GM23338 (cell line): Measurements from ENCODE around the gene RLN2. TPM values are rescaled to one million over a fixed set of nuclear protein-coding genes. Genes with fewer than 3 reads are reported as not detected.

Experiments used
- ATAC-seq: fragments of 200-7000 bp; cut with Tn5 transposase; 3 replicates; pipeline ENCODE4 v1.9.1; 2020
- DNase-seq: peaks from one replicate; pipeline ENCODE4 v3.0.0-alpha.2; 2015; ENCODE audit warnings: low spot score
- H2AFZ ChIP-seq: fragments of 200-600 bp; sonication (generic); 2 replicates; pipeline ENCODE4 v1.8.0; 2016; ENCODE audit warnings: antibody characterized with exemption, mild to moderate bottlenecking, moderate library complexity
- H3F3A ChIP-seq: fragments of 200-600 bp; sonication (generic); replicated peaks from 2 replicates; pipeline ENCODE4 v1.8.0; 2017; ENCODE audit warnings: antibody characterized with exemption, mixed run types, low read depth
- H3K27ac ChIP-seq: fragments of 200-600 bp; sonication (generic); 2 replicates; pipeline ENCODE4 v1.6.1; 2016; ENCODE audit warnings: low read depth
- H3K27me3 ChIP-seq: fragments of 200-600 bp; sonication (generic); 2 replicates; pipeline ENCODE4 v1.8.0; 2016; ENCODE audit warnings: mild to moderate bottlenecking, mixed run types, moderate library complexity; ENCODE audit not compliant: insufficient read depth
- H3K36me3 ChIP-seq: fragments of 200-600 bp; sonication (generic); 2 replicates; pipeline ENCODE4 v1.8.0; 2016; ENCODE audit warnings: mild to moderate bottlenecking; ENCODE audit not compliant: insufficient read depth
- H3K4me1 ChIP-seq: fragments of 200-600 bp; sonication (generic); 2 replicates; pipeline ENCODE4 v1.8.0; 2016; ENCODE audit warnings: mild to moderate bottlenecking, moderate library complexity; ENCODE audit not compliant: insufficient read depth
- H3K4me2 ChIP-seq: fragments of 200-600 bp; sonication (generic); 2 replicates; pipeline ENCODE4 v1.7.1; 2017; ENCODE audit warnings: mixed run types
- H3K4me3 ChIP-seq: fragments of 200-600 bp; sonication (generic); 2 replicates; pipeline ENCODE4 v1.6.1; 2016; ENCODE audit warnings: mixed run types
- H3K79me2 ChIP-seq: fragments of 200-600 bp; sonication (generic); replicated peaks from 2 replicates; pipeline ENCODE4 v1.8.0; 2017; ENCODE audit warnings: mild to moderate bottlenecking; ENCODE audit not compliant: insufficient read depth
- H3K9me2 ChIP-seq: fragments of 200-600 bp; sonication (generic); 2 replicates; pipeline ENCODE4 v1.8.0; 2017; ENCODE audit not compliant: insufficient read depth
- H4K20me1 ChIP-seq: fragments of 200-600 bp; sonication (generic); replicated peaks from 2 replicates; pipeline ENCODE4 v1.8.0; 2017; ENCODE audit warnings: mild to moderate bottlenecking; ENCODE audit not compliant: insufficient read depth
- H3K27ac Mint-ChIP-seq: 2 replicates; pipeline ENCODE4 v1.8.0; 2020; ENCODE audit warnings: inconsistent platforms, mild to moderate bottlenecking, moderate library complexity, mixed read lengths
- H3K27me3 Mint-ChIP-seq: 3 replicates; pipeline ENCODE4 v1.8.0; 2022; ENCODE audit warnings: low read depth, mild to moderate bottlenecking, moderate library complexity, mixed read lengths, inconsistent platforms; ENCODE audit not compliant: insufficient read depth, poor library complexity
- H3K36me3 Mint-ChIP-seq: 3 replicates; pipeline ENCODE4 v1.8.0; 2021; ENCODE audit warnings: low read depth, mild to moderate bottlenecking, inconsistent platforms, moderate library complexity, mixed read lengths
- H3K4me1 Mint-ChIP-seq: 3 replicates; pipeline ENCODE4 v1.8.0; 2020; ENCODE audit warnings: mild to moderate bottlenecking, inconsistent platforms, mixed read lengths
- H3K4me3 Mint-ChIP-seq: 3 replicates; pipeline ENCODE4 v1.8.0; 2021; ENCODE audit warnings: moderate library complexity, mild to moderate bottlenecking, inconsistent platforms, mixed read lengths
- H3K9me3 Mint-ChIP-seq: 3 replicates; pipeline ENCODE4 v1.8.0; 2020; ENCODE audit warnings: moderate library complexity, mild to moderate bottlenecking, inconsistent platforms, mixed read lengths
- CREB1 ChIP-seq: fragments of 250-450 bp; sonication (Bioruptor Pico); IDR thresholded peaks from 2 replicates; pipeline ENCODE4 v1.5.0; 2020; ENCODE audit warnings: low read depth, mild to moderate bottlenecking, moderate library complexity
- EZH2 ChIP-seq: fragments of 200-600 bp; sonication (generic); IDR thresholded peaks from one replicate; pipeline ENCODE4 v1.8.0; 2017; ENCODE audit warnings: antibody characterized with exemption, mild to moderate bottlenecking, low read depth; ENCODE audit not compliant: unreplicated experiment
- EZH2phosphoT487 ChIP-seq: fragments of 200-600 bp; sonication (generic); IDR thresholded peaks from one replicate; pipeline ENCODE4 v1.8.1; 2018; ENCODE audit warnings: antibody characterized with exemption; ENCODE audit not compliant: unreplicated experiment
- JUNB ChIP-seq: IDR thresholded peaks from one replicate; pipeline ENCODE4 v1.6.1; 2016; ENCODE audit warnings: antibody characterized with exemption; ENCODE audit not compliant: unreplicated experiment
- NANOG ChIP-seq: IDR thresholded peaks from 2 replicates; pipeline ENCODE4 v1.6.1; 2016; ENCODE audit warnings: antibody characterized with exemption, borderline replicate concordance
- POLR2AphosphoS5 ChIP-seq: IDR thresholded peaks from 2 replicates; pipeline ENCODE4 v1.6.1; 2016; ENCODE audit warnings: antibody characterized with exemption, low read depth
- STAT1 ChIP-seq: IDR thresholded peaks from one replicate; pipeline ENCODE4 v1.6.1; 2016; ENCODE audit warnings: antibody characterized with exemption; ENCODE audit not compliant: unreplicated experiment
- ZNF114 ChIP-seq: fragments of 250-450 bp; sonication (Bioruptor Pico); IDR thresholded peaks from 2 replicates; pipeline ENCODE4 v1.5.0; 2020; ENCODE audit warnings: mild to moderate bottlenecking, moderate library complexity
- ZNF331 ChIP-seq: fragments of 250-450 bp; sonication (Bioruptor Pico); IDR thresholded peaks from 2 replicates; pipeline ENCODE4 v1.5.0; 2020; ENCODE audit warnings: low read depth, mild to moderate bottlenecking, moderate library complexity
- polyA plus RNA-seq: library from polyadenylated mRNA; unstranded; fragments of >200 nt; fragmentation: Nextera tagmentation; extraction: Ambion mirVana; gene quantifications from 2 replicates; pipeline ENCODE4 v1.2.1, GENCODE V29; 2016
- total RNA-seq: library from RNA; depleted of rRNA; stranded (reverse); fragments of >200 nt; shearing (Covaris generic); gene quantifications from 2 replicates; pipeline ENCODE4 v1.2.3, GENCODE V29; 2014
- TF ChIP-seq, protein P1 (sequence below): IDR thresholded peaks from 2 replicates; pipeline ENCODE4 v1.6.1; 2016; ENCODE audit warnings: antibody characterized with exemption
- TF ChIP-seq, protein P2 (sequence below): IDR thresholded peaks from one replicate; pipeline ENCODE4 v1.6.1; 2018; ENCODE audit warnings: antibody characterized with exemption; ENCODE audit not compliant: unreplicated experiment
- TF ChIP-seq, protein P3 (sequence below): fragments of 250-450 bp; sonication (Bioruptor Pico); IDR thresholded peaks from 2 replicates; pipeline ENCODE4 v1.5.0; 2020; ENCODE audit warnings: mild to moderate bottlenecking, moderate library complexity
- TF ChIP-seq, protein P4 (sequence below), 2 experiments: fragments of 200-600 bp in 1 of 2; sonication (generic) in 1 of 2; conservative IDR thresholded peaks; 2 replicates each; pipeline versions ENCODE4 v1.5.1 to v1.6.1; 2016 to 2017; ENCODE audit warnings: antibody characterized with exemption in 2 of 2, low read depth in 2 of 2, mild to moderate bottlenecking in 2 of 2, moderate library complexity in 1 of 2

The RLN2 gene
- total and polyA plus RNA-seq, 2 experiments from 2014 or later = 4.0 to 10.6 TPM

DNA sequence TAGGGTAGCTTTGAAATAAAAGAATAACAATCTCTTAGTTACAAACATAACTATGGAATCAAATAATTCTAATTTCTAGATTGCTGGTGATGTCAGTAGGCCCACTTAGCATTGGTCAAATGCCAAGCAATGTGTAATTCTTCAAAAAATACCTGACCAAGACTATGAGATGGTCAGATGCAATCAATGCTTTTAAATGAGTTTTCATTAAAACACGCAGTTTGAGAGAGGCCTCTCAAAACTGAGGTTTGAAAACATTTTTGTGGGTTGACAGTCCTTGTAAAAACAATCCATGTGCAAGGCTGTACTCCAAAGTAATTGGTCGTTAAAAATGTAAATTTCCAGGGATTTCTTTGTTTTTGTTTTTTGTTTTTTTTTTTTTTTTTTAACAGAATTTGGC, 1.2 kb upstream of the RLN2 start:
- TF ChIP-seq CREB1 (CRISPR knock-in tag) (no peak), JUNB (no peak), EZH2phosphoT487 (no peak), ZNF331 (CRISPR knock-in tag) (no peak), NANOG (no peak), ZNF114 (no peak), EZH2 (no peak), STAT1 (no peak), POLR2AphosphoS5 (no peak)
- TF ChIP-seq, protein P1, sequence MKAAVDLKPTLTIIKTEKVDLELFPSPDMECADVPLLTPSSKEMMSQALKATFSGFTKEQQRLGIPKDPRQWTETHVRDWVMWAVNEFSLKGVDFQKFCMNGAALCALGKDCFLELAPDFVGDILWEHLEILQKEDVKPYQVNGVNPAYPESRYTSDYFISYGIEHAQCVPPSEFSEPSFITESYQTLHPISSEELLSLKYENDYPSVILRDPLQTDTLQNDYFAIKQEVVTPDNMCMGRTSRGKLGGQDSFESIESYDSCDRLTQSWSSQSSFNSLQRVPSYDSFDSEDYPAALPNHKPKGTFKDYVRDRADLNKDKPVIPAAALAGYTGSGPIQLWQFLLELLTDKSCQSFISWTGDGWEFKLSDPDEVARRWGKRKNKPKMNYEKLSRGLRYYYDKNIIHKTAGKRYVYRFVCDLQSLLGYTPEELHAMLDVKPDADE = no peak
- TF ChIP-seq, protein P2, sequence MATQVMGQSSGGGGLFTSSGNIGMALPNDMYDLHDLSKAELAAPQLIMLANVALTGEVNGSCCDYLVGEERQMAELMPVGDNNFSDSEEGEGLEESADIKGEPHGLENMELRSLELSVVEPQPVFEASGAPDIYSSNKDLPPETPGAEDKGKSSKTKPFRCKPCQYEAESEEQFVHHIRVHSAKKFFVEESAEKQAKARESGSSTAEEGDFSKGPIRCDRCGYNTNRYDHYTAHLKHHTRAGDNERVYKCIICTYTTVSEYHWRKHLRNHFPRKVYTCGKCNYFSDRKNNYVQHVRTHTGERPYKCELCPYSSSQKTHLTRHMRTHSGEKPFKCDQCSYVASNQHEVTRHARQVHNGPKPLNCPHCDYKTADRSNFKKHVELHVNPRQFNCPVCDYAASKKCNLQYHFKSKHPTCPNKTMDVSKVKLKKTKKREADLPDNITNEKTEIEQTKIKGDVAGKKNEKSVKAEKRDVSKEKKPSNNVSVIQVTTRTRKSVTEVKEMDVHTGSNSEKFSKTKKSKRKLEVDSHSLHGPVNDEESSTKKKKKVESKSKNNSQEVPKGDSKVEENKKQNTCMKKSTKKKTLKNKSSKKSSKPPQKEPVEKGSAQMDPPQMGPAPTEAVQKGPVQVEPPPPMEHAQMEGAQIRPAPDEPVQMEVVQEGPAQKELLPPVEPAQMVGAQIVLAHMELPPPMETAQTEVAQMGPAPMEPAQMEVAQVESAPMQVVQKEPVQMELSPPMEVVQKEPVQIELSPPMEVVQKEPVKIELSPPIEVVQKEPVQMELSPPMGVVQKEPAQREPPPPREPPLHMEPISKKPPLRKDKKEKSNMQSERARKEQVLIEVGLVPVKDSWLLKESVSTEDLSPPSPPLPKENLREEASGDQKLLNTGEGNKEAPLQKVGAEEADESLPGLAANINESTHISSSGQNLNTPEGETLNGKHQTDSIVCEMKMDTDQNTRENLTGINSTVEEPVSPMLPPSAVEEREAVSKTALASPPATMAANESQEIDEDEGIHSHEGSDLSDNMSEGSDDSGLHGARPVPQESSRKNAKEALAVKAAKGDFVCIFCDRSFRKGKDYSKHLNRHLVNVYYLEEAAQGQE = no peak
- TF ChIP-seq, protein P3, sequence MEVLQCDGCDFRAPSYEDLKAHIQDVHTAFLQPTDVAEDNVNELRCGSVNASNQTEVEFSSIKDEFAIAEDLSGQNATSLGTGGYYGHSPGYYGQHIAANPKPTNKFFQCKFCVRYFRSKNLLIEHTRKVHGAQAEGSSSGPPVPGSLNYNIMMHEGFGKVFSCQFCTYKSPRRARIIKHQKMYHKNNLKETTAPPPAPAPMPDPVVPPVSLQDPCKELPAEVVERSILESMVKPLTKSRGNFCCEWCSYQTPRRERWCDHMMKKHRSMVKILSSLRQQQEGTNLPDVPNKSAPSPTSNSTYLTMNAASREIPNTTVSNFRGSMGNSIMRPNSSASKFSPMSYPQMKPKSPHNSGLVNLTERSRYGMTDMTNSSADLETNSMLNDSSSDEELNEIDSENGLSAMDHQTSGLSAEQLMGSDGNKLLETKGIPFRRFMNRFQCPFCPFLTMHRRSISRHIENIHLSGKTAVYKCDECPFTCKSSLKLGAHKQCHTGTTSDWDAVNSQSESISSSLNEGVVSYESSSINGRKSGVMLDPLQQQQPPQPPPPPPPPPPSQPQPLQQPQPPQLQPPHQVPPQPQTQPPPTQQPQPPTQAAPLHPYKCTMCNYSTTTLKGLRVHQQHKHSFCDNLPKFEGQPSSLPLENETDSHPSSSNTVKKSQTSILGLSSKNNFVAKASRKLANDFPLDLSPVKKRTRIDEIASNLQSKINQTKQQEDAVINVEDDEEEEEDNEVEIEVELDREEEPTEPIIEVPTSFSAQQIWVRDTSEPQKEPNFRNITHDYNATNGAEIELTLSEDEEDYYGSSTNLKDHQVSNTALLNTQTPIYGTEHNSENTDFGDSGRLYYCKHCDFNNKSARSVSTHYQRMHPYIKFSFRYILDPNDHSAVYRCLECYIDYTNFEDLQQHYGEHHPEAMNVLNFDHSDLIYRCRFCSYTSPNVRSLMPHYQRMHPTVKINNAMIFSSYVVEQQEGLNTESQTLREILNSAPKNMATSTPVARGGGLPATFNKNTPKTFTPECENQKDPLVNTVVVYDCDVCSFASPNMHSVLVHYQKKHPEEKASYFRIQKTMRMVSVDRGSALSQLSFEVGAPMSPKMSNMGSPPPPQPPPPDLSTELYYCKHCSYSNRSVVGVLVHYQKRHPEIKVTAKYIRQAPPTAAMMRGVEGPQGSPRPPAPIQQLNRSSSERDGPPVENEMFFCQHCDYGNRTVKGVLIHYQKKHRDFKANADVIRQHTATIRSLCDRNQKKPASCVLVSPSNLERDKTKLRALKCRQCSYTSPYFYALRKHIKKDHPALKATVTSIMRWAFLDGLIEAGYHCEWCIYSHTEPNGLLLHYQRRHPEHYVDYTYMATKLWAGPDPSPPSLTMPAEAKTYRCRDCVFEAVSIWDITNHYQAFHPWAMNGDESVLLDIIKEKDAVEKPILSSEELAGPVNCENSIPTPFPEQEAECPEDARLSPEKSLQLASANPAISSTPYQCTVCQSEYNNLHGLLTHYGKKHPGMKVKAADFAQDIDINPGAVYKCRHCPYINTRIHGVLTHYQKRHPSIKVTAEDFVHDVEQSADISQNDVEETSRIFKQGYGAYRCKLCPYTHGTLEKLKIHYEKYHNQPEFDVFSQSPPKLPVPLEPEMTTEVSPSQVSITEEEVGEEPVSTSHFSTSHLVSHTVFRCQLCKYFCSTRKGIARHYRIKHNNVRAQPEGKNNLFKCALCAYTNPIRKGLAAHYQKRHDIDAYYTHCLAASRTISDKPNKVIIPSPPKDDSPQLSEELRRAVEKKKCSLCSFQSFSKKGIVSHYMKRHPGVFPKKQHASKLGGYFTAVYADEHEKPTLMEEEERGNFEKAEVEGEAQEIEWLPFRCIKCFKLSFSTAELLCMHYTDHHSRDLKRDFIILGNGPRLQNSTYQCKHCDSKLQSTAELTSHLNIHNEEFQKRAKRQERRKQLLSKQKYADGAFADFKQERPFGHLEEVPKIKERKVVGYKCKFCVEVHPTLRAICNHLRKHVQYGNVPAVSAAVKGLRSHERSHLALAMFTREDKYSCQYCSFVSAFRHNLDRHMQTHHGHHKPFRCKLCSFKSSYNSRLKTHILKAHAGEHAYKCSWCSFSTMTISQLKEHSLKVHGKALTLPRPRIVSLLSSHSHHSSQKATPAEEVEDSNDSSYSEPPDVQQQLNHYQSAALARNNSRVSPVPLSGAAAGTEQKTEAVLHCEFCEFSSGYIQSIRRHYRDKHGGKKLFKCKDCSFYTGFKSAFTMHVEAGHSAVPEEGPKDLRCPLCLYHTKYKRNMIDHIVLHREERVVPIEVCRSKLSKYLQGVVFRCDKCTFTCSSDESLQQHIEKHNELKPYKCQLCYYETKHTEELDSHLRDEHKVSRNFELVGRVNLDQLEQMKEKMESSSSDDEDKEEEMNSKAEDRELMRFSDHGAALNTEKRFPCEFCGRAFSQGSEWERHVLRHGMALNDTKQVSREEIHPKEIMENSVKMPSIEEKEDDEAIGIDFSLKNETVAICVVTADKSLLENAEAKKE (CRISPR knock-in tag) = no peak
- TF ChIP-seq, protein P4, sequence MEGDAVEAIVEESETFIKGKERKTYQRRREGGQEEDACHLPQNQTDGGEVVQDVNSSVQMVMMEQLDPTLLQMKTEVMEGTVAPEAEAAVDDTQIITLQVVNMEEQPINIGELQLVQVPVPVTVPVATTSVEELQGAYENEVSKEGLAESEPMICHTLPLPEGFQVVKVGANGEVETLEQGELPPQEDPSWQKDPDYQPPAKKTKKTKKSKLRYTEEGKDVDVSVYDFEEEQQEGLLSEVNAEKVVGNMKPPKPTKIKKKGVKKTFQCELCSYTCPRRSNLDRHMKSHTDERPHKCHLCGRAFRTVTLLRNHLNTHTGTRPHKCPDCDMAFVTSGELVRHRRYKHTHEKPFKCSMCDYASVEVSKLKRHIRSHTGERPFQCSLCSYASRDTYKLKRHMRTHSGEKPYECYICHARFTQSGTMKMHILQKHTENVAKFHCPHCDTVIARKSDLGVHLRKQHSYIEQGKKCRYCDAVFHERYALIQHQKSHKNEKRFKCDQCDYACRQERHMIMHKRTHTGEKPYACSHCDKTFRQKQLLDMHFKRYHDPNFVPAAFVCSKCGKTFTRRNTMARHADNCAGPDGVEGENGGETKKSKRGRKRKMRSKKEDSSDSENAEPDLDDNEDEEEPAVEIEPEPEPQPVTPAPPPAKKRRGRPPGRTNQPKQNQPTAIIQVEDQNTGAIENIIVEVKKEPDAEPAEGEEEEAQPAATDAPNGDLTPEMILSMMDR (conservative IDR thresholded peaks at IDR 0.05; ENCODE audit: low read depth in 2 of 2) = no peak
- no peak overlapping the region for H2AFZ ChIP-seq

More for the DNA sequence above, 1.2 kb upstream of the RLN2 start:
- no peaks in the 10 kb centered on the region for H3K4me1 ChIP-seq
- no peaks in the 10 kb centered on the region for H3K9me3 Mint-ChIP-seq
- no peaks in the 10 kb centered on the region for H3K79me2 ChIP-seq
- no peak overlapping the region for H3K4me3 Mint-ChIP-seq
- H3F3A ChIP-seq = no peaks in the 10 kb centered on the region
- no peaks in the 10 kb centered on the region for H4K20me1 ChIP-seq
- no peak overlapping the region for H3K4me3 ChIP-seq
- H3K27me3 ChIP-seq = no peaks in the 10 kb centered on the region
- no peak overlapping the region for H3K27ac ChIP-seq
- no peaks in the 10 kb centered on the region for H3K36me3 Mint-ChIP-seq
- ATAC-seq = no peak
- no peak overlapping the region for H3K4me2 ChIP-seq
- no peaks in the 10 kb centered on the region for H3K36me3 ChIP-seq
- H3K27me3 Mint-ChIP-seq = peaks cover 2% of the 10 kb centered on the region
- H3K27ac Mint-ChIP-seq = no peak overlapping the region
- no peak for DNase-seq
- peaks cover 3% of the 10 kb centered on the region; the same call in 2 of the 3 replicates for H3K4me1 Mint-ChIP-seq
- H3K9me2 ChIP-seq = no peaks in the 10 kb centered on the region
